HepG2 (cell line): ENCODE measurements around the gene PDIA6.

ENCODE experiments used
- MLX ChIP-seq: IDR thresholded peaks from 2 replicates; pipeline ENCODE4 v1.6.1; 2016
- NFYB ChIP-seq: sonication (generic); formaldehyde crosslinking; IDR thresholded peaks from 2 replicates; pipeline ENCODE4 v1.4.0; 2020; ENCODE audit warnings: missing genetic modification reagents
- ZMAT5 ChIP-seq: sonication (generic); formaldehyde crosslinking; IDR thresholded peaks from 2 replicates; pipeline ENCODE4 v1.5.0; 2020; ENCODE audit warnings: mild to moderate bottlenecking, low read depth, missing genetic modification reagents, borderline replicate concordance

- no peak for TF ChIP-seq NFYB (CRISPR knock-in tag)
- TF ChIP-seq ZMAT5 (CRISPR knock-in tag): no peak
- TF ChIP-seq MLX (CRISPR knock-in tag): no peak
These were observed 15.8 kb upstream of the PDIA6 start for GRCh38 chr2:10828346-10828745.
